Glomerular visceral epithelial cell (primary cell): Measurements from ENCODE around the gene UNC5A.
A peak's percentile ranks its signal among the peaks of the same experiment; 100 is the strongest.

Experiments
- DNase-seq: peaks from one replicate; pipeline ENCODE4 v3.0.0-alpha.2; 2016; ENCODE audit errors: extremely low spot score

The UNC5A gene

DNA sequence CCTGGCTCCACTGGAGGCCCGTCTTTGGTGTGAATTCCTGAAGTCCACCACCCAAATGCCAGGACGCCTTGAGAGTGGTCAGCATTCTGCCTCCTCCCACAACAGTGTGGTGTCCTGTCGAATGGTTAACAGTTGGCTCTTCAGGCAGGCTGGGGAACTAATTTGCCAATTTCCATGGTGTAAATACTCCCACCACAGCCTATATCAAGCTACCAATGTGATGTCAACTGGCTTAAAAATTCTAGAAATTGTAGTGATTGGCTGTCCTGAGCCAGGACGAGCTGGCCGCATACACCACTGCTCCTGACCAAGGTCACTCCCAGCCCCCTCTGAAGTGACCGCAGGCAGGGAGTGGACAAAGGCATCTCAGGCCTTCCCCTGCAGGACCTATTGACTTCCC lies 11.1 kb downstream of the UNC5A start:
- no peak for DNase-seq

DNA sequence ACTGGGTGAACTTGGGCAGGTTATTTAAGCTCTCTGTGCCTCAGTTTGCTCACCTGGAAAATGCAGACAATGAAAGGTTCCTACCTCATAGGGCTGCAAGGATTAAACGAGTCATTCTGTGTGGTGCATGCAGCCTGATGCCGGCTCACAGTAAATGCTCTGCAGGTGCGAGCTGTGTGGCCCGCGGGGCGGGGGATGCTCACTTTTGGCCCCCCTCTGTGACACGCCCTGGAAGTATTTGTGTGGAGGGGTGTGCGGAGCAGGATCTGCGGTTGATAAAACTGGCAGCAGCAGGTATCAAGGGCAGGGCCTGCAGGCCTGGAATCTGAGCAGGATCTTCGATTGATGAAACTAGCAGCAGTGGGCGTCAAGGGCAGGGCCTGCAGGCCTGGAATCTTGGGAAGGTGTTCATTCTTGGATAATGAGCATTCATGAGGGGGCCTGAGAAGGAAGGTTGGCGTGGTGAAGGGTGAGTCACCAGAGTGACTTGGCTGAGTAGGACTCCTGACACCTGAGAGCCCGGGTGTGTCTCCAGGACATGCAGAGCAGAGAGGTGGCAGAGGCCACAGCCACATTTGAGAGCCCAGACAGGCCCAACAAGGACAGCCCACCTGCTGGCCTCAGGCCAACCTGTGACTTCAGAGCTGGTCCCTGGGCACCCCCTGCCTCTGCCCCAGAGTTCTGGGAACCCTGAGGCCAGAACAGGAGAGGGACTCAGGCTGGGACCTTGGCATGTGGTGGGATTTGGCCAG lies 11.9 kb downstream of the UNC5A start:
- peak; percentile 36 for DNase-seq

DNA sequence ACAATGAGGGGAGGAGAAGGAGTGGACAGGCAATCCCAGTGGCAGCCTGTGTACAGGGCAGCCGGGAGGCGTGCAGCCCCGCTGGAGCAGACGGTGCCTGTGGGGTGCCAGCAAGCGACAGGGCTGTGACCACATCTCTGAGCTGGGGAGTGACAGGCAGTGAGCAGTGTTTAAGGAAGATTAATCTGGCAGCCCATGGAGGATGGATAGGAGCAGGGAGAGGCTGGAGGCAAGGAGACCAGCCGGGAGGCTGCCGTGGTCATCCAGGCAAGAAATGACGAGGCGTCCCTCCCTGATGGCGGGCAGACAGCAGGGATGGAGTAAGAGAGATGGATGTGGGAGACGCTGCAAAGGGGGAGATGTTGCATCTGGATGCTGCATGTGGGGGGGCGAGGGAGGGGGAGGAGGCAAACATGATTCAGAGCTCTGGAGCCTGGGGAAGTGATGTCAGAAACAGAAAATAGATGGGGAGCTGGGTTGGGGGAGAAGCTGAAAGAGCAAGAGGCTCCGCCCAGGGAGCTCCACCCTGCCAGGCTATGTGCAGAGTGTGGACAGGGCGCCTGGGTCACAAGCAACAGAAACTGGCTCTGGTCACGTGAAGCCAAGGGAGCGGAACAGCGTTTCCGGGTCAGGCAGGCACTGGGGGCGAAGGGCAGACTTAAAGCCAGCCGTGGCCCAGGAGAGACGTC lies 12.6 kb downstream of the UNC5A start:
- DNase-seq, result peak; percentile 31

DNA sequence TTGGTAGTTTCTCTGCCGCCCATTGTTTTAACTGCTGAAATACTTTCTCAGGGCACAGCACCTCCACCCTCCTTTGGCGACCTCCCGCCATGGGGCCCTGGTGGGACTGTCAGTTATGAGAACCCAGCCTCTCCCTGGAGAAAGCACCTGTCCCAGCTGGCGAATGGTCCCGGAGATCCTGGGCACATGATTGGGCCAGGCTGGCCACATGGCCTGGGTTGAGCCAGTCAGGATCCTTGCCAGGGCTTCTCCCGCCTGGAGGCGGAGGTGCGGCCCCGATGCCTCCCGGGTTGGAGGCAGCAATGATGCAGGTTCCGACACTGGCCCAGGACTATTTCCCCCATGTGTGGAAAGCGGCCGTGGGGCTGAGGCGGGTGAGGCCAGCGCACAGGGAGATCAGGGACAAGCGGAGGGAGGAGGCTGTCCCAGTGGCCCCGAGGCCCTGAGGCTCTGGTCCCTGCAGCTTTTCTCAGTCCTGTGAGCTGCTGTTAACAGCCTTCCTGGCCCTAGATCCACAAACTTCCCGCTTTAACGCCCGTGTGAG lies 13.6 kb downstream of the UNC5A start:
- no peak for DNase-seq

DNA sequence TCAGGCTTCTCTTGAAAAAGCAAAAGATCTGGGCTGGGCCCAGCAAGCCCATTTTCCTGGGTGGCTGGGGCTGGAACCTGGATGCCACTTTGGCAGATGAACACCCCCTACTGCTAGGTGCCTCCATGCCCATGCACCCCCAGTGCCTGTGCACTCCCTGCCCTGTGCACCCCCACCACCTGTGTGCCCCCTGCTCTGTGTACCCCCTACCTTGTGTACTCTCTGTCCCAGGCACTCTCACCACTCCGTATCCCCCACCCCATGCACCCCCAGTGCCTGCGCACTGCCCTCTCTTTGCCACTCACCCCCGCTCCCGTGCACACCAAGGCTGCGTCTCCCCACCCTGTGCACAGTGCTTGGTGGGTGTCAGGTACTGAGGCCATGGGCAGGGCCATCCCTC lies 14.2 kb downstream of the UNC5A start:
- DNase-seq, result no peak

DNA sequence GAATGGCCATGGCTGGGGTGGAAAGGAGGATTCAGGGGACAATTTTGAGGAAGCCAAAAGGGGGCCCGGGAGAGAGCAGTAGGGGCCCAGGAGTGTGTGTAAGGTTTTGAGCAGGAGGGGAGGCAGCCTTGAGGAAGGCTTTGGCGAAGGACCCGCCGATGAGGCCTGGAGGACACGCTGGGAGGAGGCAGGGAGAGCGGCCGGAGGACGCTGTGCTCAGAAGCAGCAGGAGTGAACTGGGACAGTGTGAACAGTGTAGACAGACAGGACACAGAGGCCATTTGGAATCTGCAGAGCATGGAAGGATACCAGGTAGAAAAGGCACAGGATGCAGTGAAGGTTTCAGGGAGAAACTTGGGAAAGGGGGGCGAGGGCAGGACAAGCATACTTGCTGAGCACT lies 14.9 kb downstream of the UNC5A start:
- DNase-seq, result no peak

DNA sequence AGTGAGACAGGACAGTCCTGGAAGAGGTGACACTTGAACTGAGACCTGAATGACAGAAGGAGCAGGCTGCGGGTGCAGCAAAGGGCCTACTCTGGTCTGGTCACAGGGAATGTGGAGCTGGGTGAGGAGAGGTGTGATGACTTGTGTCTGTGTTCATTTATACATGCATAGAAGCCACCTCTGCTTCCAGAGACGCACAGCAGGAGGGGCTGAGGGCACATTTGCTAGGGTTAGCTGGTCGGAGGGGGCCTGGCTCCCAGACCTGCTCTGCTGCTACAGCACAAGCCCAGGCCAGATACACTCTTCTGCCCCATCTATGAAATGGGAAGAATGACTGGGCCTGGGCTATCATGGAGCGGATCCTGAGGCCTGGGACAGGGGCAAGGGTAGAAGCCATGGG lies 15.6 kb downstream of the UNC5A start:
- DNase-seq, result no peak

DNA sequence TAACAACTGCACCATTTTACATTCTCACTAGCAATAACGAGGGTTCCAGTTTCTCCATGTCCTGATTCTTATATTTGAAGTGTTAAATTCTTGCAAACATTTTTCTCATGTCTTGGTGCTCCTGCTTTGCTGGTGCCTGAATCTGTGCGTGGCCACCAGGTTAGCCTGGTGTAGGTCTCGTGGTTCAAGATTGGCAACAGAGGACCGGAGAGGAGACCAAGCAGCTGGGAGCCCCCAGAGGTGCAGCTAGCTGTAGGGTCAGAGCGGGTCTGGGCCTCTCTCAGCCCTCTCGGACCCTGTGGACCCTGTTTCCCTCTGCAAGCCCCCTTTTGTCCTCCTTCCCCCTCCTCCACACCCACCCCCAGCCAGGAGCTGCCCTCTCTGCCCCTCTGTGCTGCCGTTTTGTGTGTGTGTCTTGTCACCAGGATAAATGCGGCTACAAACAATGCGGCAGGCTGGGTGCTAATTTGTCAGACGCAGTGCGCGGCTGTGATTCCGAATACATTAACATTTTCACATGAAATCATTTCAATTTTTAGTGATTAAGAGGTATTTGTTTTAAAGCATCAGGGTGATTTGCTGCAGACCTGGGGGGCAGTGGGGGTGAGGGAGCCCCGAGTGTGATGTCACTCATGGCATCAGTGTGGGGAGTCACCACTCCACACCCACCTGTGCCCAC lies 17.5 kb downstream of the UNC5A start:
- DNase-seq, result no peak

DNA sequence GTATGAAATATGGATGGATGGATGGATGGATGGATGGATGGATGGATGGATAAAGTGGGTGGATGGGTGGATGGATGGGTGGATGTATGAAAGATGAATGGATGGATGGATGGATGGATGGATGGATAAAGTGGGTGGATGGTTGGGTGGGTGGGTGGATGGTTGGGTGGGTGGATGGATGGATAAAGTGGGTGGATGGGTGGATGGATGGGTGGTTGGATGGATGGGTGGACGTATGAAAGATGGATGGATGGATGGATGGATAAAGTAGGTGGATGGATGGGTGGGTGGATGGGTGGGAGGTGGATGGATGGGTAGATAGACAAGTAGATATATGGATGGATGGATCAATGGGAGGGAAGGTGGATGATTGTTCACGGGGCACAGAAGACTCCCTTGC lies 19.0 kb downstream of the UNC5A start:
- DNase-seq, result no peak

DNA sequence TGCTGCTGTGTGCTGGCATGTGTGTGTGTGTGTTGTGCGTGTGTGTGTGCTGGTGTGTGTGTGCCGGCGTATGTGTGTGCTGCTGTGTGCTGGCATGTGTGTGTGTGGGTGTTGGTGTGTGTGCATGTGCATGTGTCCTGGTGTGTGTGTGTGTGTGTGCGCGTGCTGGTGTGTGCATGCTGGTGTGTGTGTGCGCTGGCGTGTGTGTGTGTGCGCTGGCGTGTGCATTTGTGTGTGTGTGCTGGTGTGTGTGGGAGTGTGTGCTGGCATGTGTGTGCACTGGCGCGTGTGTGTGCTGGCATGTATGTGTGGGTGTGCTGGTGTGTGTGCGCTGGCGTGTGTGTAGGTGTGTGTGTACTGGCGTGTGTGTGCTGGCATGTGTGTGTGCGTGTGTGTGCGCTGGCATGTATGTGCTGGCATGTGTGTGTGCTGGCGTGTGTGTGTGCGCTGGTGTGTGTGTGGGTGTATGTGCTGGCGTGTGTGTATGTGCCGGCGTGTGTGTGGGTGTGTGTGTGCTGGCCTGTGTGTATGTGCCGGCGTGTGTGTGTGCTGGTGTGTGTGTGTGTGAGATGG lies 20.1 kb downstream of the UNC5A start:
- DNase-seq, result no peak

DNA sequence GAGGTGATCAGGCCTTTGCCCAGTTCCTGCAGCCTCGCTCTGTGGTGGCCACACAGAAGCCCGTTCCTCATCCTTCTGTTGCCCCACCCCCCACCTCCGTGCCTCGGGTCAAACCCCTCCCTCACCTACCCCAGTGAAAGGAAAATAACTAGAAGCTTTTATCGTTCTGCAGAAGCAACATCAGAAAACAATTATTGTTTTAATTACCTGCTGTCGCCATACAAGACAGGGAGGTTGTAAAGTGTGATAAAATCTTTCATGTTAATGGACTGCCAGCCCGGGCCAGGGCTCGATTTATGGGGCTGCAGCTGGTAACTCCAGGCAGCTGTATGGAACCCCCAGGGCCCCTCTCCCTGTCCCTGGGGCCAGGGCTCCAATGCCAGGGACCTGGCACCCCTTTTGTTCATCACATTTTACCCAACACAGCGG lies 20.6 kb downstream of the UNC5A start:
- DNase-seq, result no peak

DNA sequence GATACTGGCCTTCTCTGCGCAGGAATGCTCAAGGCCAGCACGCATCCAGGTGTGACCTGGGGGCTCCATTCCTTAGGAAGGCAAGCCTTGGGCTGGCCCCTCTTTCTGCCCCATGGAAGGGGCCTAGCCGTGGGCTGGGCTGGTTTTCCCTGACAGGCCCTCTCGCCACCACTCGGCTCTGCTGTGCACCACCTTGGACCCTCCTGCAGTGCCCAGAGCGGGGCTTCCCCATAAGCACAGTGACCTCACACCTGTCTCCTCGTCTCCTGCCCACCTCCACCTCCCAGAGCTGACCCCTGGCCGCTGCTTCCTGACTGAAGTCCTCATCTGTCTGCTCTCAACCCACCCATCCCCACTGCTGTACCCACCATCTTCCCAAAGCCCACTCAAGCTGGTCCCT lies 21.1 kb downstream of the UNC5A start:
- DNase-seq, result no peak

DNA sequence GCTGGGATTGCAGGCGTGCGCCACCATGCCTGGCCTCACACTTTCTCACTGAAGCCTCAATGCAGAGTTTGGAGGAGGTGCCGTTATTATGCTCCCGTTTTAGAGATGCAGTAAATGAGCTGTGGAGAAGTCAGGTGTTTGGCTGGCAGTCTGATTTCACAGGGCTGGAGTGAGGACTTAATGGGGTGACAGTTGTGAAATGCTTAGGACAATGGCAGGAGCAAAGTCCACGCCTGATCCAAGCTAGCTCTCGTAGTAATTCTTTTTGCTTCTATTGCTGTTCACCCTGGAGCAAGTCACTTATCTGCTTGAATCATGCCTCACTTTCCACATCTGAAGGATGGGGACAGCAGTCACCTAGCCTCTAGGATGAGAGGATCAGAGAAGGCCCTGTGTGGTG lies 21.8 kb downstream of the UNC5A start:
- no peak for DNase-seq

DNA sequence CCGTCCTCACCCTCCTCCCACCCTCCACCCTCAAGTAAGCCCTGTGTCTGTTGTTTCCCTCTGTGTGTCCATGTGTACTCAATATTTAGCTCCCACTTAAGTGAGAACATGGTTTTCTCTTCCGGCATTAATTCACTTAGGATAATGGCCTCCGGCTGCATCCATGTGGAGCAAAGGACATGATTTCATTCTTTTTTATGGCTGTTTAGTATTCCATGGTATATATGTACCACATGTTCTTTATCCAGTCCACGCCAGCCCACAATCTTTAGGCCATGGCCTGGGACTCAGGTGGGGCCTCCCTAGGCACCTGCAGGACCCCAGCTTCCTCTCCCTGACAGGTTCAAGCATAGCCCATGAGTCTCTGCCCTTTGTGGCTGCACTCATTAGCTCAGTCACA lies 22.9 kb downstream of the UNC5A start:
- no peak for DNase-seq

DNA sequence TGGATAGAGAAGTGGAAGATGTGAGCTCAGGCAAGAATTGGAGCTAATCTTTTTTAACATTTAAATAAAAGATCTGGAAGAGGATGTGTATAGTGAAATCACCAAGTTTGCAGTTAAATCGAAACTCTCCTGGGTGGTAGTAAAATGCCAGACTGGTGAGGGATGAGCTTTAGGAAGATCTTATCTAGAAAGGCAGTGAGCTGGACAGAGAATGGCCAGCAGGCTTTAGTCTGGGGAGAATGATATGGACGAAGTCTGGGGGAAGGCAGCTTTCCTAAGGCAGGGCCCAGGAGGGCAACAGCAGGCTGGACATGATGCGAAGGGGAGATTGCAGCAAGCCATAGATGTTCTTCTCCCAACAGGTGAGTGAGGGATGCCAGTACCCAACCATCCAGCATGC lies 25.6 kb downstream of the UNC5A start:
- DNase-seq, result no peak

DNA sequence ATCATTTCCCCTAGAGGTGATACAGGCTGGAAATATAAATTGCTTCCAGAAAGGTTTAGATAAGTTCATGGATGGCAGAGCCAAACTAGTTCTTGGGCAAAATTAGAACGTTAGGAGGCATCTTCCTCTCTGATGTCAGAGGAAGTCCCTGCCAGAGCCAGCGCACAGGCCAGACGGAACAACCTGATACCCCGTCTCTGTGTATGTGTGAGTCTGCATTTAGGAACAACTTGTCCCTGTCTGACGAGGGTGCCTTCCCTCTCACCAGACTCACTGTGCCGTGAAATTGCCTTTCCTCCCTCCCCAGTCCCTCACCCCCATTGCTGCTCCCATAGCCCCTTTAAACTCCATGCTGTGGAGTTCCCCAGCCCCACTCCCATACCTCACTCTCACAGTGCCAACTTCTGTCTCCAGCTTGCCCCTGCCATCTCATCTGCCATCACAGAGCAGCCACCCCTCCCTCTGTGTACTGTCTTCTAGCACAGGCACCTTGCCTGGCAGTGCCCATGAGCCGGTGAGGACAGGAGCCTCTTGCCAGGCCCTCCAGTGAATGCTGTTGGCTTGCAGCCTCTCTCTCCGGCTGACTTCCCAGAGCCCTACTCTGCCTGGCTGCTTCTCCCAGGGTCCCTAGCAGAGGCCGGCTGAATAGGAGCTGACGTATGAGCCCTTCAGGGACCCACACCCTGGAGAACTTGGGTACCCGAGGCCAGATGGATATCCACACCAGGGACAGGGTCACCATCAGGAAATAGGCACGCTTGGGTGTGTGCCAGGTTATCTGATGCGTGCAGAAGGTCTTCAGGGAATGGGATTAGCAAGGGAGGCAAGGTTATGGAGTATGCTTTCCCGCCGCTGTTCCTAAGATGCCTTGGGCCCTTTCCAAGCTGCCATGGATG lies 26.7 kb downstream of the UNC5A start:
- DNase-seq, result no peak

DNA sequence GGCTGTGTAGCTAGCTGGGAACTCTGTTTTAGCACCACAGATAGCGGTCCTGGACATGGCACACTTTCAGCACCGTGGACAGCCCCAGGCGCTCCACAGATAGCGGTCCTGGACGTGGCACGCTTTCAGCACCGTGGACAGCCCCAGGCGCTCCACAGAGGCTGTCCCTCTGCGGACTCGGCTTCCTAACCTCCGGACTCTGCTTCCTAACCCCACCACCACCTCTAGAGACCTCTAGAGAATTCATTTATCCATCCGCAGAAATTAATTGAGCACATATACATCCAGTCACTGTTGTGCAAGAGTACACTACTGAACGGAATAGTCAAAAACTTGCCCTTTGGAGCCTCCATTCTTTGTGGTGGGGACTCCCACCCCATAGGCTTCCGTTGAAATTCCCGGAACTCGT lies 27.4 kb downstream of the UNC5A start:
- DNase-seq, result peak; percentile 83

DNA sequence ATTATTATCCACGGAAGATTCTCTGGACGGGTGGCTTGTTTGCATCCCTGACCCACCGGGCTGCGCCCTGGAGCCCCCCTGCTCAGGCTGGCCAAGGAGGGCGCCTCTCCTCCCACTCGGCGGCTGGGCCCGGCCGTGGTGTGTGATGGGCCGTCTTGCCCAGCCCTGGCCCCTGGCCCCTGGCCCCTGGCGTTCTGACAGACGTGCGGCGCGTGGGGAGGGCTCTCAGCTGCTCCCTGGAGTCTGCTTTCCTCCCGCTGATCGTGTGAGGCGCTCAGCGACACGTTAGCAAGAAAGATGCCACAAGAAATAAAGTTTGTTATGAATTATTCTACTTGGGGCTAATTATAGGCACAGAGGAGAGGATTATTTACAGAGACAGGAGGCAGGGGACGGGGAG lies 33.3 kb downstream of the UNC5A start:
- no peak for DNase-seq

DNA sequence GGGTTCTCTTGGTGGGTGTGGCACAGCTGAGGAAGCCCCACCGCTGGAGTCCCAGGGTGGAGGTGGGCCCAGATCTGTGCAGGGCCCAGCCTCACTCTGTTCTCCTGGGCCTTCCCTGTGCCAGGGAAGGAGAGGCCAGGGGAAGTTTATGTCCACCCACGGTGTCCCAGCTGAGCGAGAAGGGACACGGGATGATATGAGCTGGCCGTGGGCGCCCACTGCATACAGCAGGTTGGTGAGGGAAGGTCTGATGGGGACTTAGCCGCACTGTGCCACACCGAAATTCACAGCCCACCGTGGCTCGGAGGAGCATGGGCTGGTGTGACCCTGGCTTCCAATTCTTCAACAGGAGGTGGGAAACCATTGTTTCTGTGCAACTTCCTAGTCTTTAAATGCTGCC lies 33.9 kb downstream of the UNC5A start:
- DNase-seq, result no peak

DNA sequence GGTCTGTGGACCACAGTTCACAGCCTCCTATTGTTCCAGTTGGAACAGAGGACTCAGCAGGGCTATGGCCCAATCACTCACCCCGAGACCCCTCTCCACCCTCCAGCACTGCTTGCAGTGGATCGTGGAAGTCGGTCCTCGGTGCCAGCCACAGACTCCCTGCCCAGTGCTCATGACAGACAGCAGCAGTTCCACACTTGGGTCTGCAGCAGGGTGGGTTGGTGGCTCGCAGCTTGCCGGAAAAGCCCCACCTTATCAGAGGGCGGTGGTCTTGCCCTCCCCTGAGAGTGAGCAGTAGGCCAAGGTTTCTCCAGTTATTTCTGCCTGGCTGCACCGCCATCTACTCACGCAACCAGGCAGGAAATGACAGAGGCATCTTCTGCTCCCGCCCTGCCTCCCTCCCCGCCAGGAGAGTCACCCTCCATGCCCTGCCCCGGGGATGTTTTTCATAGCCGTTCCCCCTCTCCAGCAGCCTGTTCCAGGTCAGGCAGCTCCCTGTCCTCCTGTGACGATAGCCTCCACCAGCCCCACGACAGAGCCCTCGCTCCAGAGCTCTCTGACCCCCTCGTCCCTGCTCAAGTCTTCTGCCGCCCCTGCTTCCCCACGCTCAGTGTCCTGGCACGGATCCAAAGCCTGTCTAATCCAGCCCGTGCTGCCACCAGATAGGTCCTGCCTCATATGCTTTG lies 34.5 kb downstream of the UNC5A start:
- peak; percentile 77 for DNase-seq

DNA sequence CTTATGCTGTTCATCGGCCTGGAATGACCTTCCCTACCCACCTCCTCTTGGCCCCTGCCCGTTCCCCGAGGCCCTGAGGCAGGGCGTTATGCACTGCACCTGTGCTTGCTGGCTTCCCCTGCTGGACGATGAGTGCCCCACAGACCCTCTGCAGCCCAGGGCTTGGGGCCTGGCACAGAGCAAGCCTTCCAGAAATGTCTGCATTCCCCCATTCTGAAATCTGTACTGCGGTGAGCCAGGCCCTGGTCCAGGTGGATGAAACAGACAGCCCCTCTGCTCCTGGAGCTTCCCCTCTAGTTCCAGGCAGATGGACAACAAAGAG lies 35.0 kb downstream of the UNC5A start:
- DNase-seq, result no peak
